Effector CD4-positive, alpha-beta T cell (primary cell): ENCODE results near the gene PPP1R3C. TPM values are rescaled to one million over a fixed set of nuclear protein-coding genes. Genes with fewer than 3 reads are reported as not detected.

ENCODE experiments used
- DNase-seq: peaks from one replicate; pipeline ENCODE4 v3.0.0-alpha.2; 2020
- total RNA-seq: gene quantifications from one replicate; lab custom pipeline; 2026; lab: John Stamatoyannopoulos, UW

Gene PPP1R3C
- total RNA-seq = not detected

GRCh38 chr10:91632671-91633550 lies at the start of gene PPP1R3C:
TSS of gene PPP1R3C (minus strand) at chr10:91633071. CDS start at chr10:91632969, 102 bp downstream.
- DNase-seq = peak; percentile 5

DNA sequence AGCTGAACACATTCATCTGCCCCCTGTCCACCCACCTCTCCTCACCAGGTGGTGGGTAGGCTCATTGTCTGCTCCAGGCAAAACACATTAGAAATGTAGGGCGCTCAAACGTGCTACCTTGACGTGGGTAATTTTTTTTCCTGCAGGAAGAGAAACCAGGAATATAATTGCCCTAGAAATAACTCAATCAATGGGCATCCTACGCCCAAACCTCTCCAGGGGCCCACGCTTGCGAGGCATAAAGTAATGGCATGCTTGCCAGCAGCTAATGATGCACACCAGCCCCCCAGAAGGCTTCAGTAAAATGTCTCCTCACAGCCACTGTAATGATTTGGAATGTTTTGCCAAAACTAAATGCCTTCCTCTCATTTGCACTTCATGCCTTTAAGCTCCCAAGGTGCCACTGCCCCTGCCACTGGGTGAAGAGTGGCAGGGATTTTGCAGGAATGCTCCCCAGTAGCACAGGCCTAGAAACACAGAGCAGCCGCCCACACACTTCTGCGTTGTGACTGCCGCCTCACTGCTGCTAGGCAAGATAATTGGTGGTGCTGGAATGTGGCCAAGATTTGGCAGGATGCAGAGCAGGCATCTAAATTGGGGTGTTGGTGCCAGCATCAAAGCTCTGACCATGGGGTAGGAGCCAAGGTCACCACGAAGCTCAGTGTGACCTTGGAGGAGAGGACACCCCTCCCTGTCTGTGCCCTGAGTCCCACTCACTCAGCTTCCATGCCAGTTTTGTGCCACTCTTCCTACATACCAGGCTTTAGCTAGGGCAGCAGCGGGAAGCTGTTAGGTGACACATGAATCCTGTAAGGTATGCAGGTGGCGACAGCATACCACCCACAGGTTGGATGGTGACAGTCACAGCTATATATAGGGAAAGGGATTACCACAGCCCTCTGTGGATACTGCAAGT lies 48.7 kb upstream of the PPP1R3C start:
- no peak for DNase-seq

- DNase-seq = no peak
Observed at GRCh38 chr10:91680487-91680886, 47.6 kb upstream of the PPP1R3C start.

GRCh38 chr10:91679296-91679695 lies 46.4 kb upstream of the PPP1R3C start:
- no peak for DNase-seq

DNA sequence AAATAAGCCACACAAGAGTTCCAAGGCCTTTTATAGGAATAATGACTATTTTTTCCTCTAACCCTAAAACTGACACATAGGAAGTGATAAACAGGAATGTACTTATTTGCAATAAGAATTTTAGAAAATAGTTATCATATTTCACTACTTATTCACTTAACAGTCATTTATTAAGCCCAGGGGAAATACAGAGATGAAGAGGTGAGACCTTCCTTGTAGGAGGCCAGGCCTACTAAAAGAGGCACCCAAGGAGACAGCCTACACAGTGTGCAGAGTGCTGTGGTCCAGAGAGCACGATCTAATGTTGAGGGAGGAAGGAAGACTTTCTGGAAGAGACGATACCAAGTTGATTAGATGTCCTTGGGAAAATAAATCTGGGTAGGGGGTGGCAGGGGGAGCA lies 45.0 kb upstream of the PPP1R3C start:
- DNase-seq = no peak

GRCh38 chr10:91672021-91672608 lies 39.2 kb upstream of the PPP1R3C start:
- DNase-seq = no peak

DNA sequence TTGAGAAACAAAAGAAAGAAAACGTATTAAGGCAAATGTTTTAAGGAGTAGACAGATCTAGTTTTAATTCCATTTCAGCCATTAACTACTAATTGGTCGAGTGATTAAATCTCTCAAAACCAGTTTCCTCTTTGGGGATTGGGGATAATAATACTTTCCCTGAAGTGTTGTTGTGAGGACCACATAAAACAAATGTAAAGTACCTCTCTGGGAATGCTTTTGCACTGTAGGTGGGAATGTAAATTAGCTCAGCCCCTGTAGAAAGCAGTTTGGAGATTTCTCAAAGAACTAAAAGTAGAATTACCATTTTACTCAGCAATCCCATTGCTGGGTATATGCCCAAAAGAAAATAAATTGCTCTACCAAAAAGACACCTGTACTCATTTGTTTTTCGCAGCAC lies 36.0 kb upstream of the PPP1R3C start:
- DNase-seq = no peak

DNA sequence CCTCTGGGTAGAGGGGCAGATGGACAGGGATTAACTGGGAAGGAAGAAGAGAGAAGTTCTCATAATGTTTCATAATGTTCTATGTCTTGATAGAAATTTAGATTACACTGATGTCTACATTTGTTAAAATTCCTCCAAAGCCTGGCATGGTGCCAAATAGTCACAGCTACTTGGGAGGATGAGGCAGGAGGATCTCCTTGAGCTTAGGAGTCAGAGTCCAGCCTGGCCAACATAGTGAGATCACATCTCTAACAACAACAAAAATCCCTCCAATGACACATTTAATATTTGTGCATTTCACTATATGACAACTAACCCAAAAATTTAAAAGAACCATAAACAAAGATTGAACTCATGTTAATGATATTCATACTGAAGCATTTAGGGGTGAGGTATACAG lies 33.0 kb upstream of the PPP1R3C start:
- DNase-seq = no peak

DNA sequence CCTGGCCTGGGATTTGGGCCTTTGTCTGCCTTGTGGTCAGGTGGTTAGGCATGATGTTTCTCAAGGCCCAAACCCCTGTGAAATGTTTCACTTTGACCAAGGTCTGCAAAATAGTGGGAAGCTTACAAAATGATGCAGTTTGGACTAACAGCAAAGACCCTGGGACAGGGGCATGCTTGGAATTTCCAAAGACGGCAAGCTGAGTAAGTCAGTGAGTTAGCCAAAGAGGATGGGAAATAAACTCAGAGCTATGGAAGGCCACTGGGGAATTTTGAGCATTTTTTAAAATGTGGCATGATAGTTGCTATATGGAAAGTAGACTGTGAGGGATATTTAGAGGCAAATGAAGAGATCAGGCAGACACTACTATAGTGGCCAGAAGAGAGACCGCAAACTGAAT lies 31.6 kb upstream of the PPP1R3C start:
- DNase-seq = no peak

DNA sequence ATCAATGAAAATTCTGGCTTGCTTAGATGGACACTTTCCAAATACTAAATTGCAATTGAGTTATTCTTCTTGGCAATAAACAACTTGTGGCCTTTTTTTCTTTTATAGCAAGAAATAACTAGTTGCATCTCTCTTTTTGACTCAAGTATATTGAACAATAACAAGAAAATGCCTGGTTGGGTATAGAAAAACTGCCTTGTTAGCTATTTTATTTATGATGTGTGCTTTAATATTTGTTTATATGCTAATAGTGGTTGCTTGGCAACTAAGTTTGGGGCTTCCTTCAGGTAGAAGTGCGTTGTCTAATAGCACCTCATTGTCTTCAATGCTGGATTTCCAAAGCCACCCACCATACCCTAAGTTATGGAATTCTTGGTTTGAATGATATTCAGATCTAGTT lies 30.1 kb upstream of the PPP1R3C start:
- DNase-seq = no peak

- DNase-seq = no peak
Observed at GRCh38 chr10:91653219-91653870, 20.5 kb upstream of the PPP1R3C start.

- DNase-seq = no peak
Observed at GRCh38 chr10:91652364-91652763, 19.5 kb upstream of the PPP1R3C start.

DNA sequence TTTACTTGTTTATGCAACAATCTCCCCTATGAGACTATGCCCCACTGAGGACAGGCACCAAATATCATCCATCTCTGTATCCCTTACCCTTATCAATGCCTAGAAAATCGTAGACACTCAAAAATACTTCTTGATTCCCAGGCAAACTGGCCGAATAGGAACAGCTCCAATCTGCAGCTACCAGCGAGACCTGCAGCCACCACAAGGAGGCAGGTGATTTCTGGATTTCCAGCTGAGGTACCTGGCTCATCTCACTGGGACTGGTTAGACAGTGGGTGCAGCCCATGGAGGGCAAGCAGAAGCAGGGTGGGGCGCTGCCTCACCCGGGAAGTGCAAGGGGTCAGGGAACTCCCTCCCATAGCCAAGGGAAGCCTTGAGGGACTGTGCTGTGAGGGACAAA lies 10.8 kb upstream of the PPP1R3C start:
- DNase-seq = no peak

DNA sequence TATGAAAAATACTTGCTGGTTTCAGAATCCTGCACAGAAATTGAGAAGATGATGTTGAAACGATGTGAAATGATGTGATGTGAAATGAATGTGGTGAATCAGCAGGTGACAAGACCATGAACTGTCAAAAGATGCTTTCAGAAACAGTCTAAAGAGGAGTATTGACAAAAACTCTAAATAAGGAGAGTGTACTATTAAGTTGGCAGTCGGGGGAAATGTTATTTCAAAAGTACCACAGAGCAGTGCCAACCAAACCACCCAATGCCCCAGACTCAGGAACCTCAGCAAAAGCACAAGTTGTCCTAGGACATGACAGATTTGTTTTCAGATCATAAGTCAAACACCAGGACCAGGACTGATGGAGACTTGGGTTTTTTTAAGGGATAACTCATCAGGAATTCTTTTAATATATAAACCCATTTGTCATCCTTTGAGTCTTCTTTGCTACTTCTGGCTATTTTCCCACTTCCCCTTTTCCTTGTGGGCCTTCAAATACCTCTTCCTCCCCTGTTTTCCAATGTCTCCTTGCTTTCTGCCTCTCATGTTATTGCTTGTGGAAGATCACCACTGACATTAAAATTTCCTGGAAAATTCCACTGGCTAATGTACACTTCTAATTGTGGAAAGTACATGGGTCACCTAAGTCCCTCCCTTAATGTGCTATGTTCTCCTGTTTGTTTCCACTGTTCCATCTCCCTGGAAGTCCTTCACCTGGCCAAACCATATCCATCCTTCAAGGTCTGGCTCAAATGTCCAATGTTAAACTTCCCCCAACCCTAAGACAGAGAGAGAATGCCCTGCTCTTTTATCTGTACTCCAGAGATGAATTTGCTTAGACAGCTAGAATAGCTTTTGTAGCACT lies 10.2 kb upstream of the PPP1R3C start:
- DNase-seq = no peak

GRCh38 chr10:91636892-91637291 lies 4.0 kb upstream of the PPP1R3C start:
- DNase-seq = no peak

DNA sequence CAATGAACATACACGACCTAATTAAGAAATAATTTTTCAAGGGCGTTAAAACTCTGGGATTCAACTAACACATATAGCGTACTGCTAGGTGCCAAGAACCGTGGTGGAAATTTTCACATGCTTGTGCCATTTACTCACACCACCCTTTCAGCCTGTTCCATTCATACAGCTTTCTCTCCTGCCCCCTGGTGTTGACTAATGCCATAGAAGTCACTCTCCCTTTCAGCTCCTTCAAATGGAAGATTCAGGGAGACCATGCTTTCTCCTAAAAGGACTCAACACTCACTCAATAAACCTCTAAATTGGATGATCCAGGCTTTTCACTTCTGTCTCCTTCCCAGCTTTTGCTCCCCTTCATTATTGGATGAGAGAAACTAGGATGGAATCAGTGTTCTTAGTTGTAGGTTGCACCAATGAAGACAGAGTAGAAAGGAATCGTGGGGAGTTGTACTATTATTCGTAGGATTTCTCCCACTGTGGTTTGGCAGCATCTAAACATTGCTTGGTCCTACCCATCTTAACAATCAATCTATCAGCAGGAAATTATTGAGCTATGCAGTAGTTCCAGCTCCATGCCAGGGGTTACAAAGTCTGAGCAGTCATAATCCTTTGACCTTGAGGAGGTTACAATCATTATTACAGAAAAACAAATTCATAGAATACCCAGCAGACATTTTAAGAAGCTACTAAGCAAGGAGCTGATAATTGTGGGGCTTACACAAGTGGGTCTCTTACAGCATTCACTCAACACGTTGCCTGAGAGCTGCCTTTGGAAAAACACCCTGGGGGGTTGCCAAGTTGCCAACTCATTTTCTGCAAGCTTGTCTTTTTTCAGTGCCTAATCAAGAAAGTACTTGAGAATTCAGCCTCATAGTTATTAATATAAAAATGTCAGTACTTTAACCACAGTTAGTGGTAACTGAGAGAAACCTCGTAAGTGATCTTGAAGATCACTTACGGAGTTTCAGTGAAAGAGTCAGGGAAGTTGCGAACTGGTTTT lies 2.8 kb upstream of the PPP1R3C start:
- DNase-seq = peak; percentile 38

- no peak for DNase-seq
Observed at GRCh38 chr10:91634898-91635297, 2.0 kb upstream of the PPP1R3C start.

- DNase-seq = no peak
Observed at GRCh38 chr10:91634246-91634645, 1.4 kb upstream of the PPP1R3C start.

DNA sequence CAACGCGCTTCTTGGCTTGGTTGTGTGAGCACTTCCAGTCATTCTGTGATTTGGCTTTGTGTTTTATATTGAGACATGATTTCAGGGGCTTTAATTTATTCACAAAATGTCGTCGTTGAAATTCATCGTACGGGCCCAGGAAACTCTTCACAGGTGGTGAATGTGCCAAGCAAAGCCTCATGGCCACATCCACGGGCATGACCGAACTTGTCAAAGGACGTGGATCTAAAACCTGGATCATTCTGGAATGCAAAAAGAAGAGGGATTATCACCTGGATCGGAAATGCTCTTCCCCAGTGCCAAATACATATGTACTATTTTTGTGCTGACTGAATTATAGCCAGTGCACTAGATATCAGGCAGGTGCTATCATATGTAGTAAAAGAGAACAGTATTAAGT lies 2.2 kb downstream of the PPP1R3C start:
- no peak for DNase-seq
